Endothelial cell of umbilical vein (primary cell): ENCODE measurements around the gene NCF4.

ENCODE experiments used
- CTCF ChIP-seq, 2 donors: IDR thresholded peaks; 1 replicate in 1 of 2; 2 replicates in 1 of 2; pipeline ENCODE4 v1.5.1; 2011; ENCODE audit warnings: low read length in 2 of 2, mild to moderate bottlenecking in 2 of 2, moderate library complexity in 2 of 2, control low read depth in 1 of 2, inconsistent platforms in 1 of 2, low read depth in 1 of 2; ENCODE audit not compliant: insufficient read depth in 1 of 2; ENCODE audit errors: extremely low read depth in 1 of 2
- EZH2 ChIP-seq: IDR thresholded peaks from 2 replicates; pipeline ENCODE4 v1.6.1; 2012; ENCODE audit warnings: borderline replicate concordance, low read depth, mild to moderate bottlenecking, moderate library complexity, low read length, inconsistent platforms; ENCODE audit not compliant: severe bottlenecking
- FOS ChIP-seq: IDR thresholded peaks from 2 replicates; pipeline ENCODE4 v1.6.1; 2011; ENCODE audit warnings: mild to moderate bottlenecking, low read length, moderate library complexity, borderline replicate concordance; ENCODE audit not compliant: insufficient read depth
- GATA2 ChIP-seq: IDR thresholded peaks from 2 replicates; pipeline ENCODE4 v1.7.0; 2011; ENCODE audit warnings: low read depth, mild to moderate bottlenecking, moderate library complexity, mixed read lengths, low read length; ENCODE audit not compliant: insufficient read length, insufficient read depth
- JUN ChIP-seq: IDR thresholded peaks from 2 replicates; pipeline ENCODE4 v1.6.1; 2011; ENCODE audit warnings: borderline replicate concordance, low read depth; ENCODE audit not compliant: insufficient read length, insufficient read depth
- MAX ChIP-seq: IDR thresholded peaks from 2 replicates; pipeline ENCODE4 v1.6.1; 2011; ENCODE audit not compliant: insufficient read depth, insufficient read length
- MYC ChIP-seq: IDR thresholded peaks from one replicate; pipeline ENCODE4 v1.6.1; 2011; ENCODE audit warnings: mild to moderate bottlenecking, low read depth, low read length
- POLR2A ChIP-seq: IDR thresholded peaks from 2 replicates; pipeline ENCODE4 v1.6.1; 2012; ENCODE audit warnings: low read depth, mild to moderate bottlenecking, control low read depth, low read length
- POLR2AphosphoS5 ChIP-seq: IDR thresholded peaks from 2 replicates; pipeline ENCODE4 v1.6.1; 2012; ENCODE audit warnings: low read depth, mild to moderate bottlenecking, control low read depth, low read length, moderate library complexity; ENCODE audit not compliant: insufficient read depth

- TF ChIP-seq GATA2 (peak; percentile 74), CTCF (IDR thresholded peaks at IDR 0.05; ENCODE audit: extremely low read depth in 1 of 2, insufficient read depth in 1 of 2, low read depth in 1 of 2, low read length in 2 of 2) (no peak), MAX (no peak), EZH2 (no peak), POLR2A (no peak), POLR2AphosphoS5 (peak; percentile 59), MYC (no peak), FOS (no peak), JUN (peak; percentile 70)
Measured at GRCh38 chr22:36823186-36823839, 37.5 kb upstream of the NCF4 start.
